NCI-H2196 (cell line): ENCODE data around the gene FEM1C.
"Not testable (repeated sequence)": the region's sequence is repeated elsewhere in the genome, so short reads cannot be mapped to it uniquely, and the experiment has no call there.

Experiments
- DNase-seq: peaks from one replicate; lab custom pipeline; 2025; ENCODE audit not compliant: unreplicated experiment; lab: John Stamatoyannopoulos, UW

FEM1C gene

GRCh38 chr5:115480271-115480670 is 64.3 kb downstream of the FEM1C start:
- DNase-seq: no peak

- not testable (repeated sequence) for DNase-seq
Measured at GRCh38 chr5:115479166-115479873, 65.3 kb downstream of the FEM1C start.

- no peak for DNase-seq
Measured at GRCh38 chr5:115478281-115478680, 66.3 kb downstream of the FEM1C start.

- no peak for DNase-seq
Measured at GRCh38 chr5:115477581-115477980, 67.0 kb downstream of the FEM1C start.

GRCh38 chr5:115475788-115476187 is 68.8 kb downstream of the FEM1C start:
- no peak for DNase-seq

- no peak for DNase-seq
Measured at GRCh38 chr5:115472271-115473025, 72.1 kb downstream of the FEM1C start.

- DNase-seq: no peak
Measured at GRCh38 chr5:115471345-115472063, 73.1 kb downstream of the FEM1C start.

GRCh38 chr5:115470921-115471320 is 73.7 kb downstream of the FEM1C start:
- DNase-seq: no peak
